Thymus (tissue), 14 donors: ENCODE results near the gene CD70. TPM values are rescaled to one million over a fixed set of nuclear protein-coding genes. Genes with fewer than 3 reads are reported as not detected.
"Not testable (repeated sequence)": the region's sequence is repeated elsewhere in the genome, so short reads cannot be mapped to it uniquely, and the experiment has no call there.

ENCODE experiments used
- DNase-seq, 9 donors: peaks; one replicate each; pipeline ENCODE4 v3.0.0-alpha.2; 2013; ENCODE audit warnings: low spot score in 9 of 9, low read depth in 6 of 9, missing footprints in 1 of 9
- H3K27ac ChIP-seq, 2 donors: one replicate each; pipeline ENCODE4 v1.5.1; 2013; ENCODE audit warnings: control low read depth in 1 of 2, low read depth in 1 of 2, low read length in 1 of 2, mild to moderate bottlenecking in 1 of 2, moderate library complexity in 1 of 2
- H3K27me3 ChIP-seq, 2 donors: one replicate each; pipeline ENCODE4 v1.5.1; 2013; ENCODE audit warnings: low read length in 1 of 2; ENCODE audit not compliant: control insufficient read depth in 2 of 2, insufficient read depth in 1 of 2
- H3K36me3 ChIP-seq, 2 donors: one replicate each; pipeline ENCODE4 v1.5.1; 2013; ENCODE audit warnings: low read length in 1 of 2, mild to moderate bottlenecking in 1 of 2, moderate library complexity in 1 of 2; ENCODE audit not compliant: control insufficient read depth in 2 of 2, insufficient read depth in 2 of 2
- H3K4me1 ChIP-seq, 2 donors: one replicate each; pipeline ENCODE4 v1.5.1; 2013; ENCODE audit warnings: low read length in 2 of 2; ENCODE audit not compliant: control insufficient read depth in 2 of 2, insufficient read depth in 2 of 2
- H3K4me3 ChIP-seq, 2 donors: one replicate each; pipeline ENCODE4 v1.5.1; 2013; ENCODE audit warnings: low read length in 2 of 2, control low read depth in 1 of 2, mild to moderate bottlenecking in 1 of 2
- H3K9me3 ChIP-seq, 2 donors: one replicate each; pipeline ENCODE4 v1.5.1; 2013; ENCODE audit warnings: low read length in 1 of 2, mild to moderate bottlenecking in 1 of 2; ENCODE audit not compliant: control insufficient read depth in 2 of 2, insufficient read depth in 1 of 2
- WGBS: extraction: QIAGEN DNeasy Blood & Tissue Kit; methylation state at CpG from one replicate; pipeline ENCODE4 v1.1.7; 2013; 5-methylcytosine and 5-hydroxymethylcytosine counted together
- long read RNA-seq, 10 donors: transcript quantifications; one replicate each; lab custom pipeline, GENCODE V29; 2026
- polyA plus RNA-seq: library from polyadenylated mRNA; stranded (reverse); fragments of 200-250 nt; gene quantifications from one replicate; pipeline ENCODE4 v1.2.3, GENCODE V29; 2013
- total RNA-seq: library from RNA; stranded (reverse); fragments of 120-200 nt; gene quantifications from one replicate; pipeline ENCODE4 v1.2.4, GENCODE V29; 2013
- donor health status: healthy.

CD70 gene, protein sequence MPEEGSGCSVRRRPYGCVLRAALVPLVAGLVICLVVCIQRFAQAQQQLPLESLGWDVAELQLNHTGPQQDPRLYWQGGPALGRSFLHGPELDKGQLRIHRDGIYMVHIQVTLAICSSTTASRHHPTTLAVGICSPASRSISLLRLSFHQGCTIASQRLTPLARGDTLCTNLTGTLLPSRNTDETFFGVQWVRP
- total RNA-seq: 4.0 TPM
- 11.1 TPM for polyA plus RNA-seq
- long read RNA-seq, donor 1: 0 reads
- long read RNA-seq, donor 2, partial matches to known transcripts: 0 of 5 reads
- long read RNA-seq, donor 2, other reads (novel, unspliced or antisense): 0 of 5 reads
- long read RNA-seq, donor 3, partial matches to known transcripts: 0 of 1 reads
- long read RNA-seq, donor 3, other reads (novel, unspliced or antisense): 0 of 1 reads
- long read RNA-seq, donor 4, partial matches to known transcripts: 0 of 1 reads
- long read RNA-seq, donor 4, other reads (novel, unspliced or antisense): 0 of 1 reads
- long read RNA-seq, donor 5, partial matches to known transcripts: 0 of 2 reads
- long read RNA-seq, donor 5, other reads (novel, unspliced or antisense): 0 of 2 reads
- long read RNA-seq, donor 6, partial matches to known transcripts: 0 of 1 reads
- long read RNA-seq, donor 6, other reads (novel, unspliced or antisense): 0 of 1 reads
- long read RNA-seq, donor 7, partial matches to known transcripts: 0 of 2 reads
- long read RNA-seq, donor 7, other reads (novel, unspliced or antisense): 0 of 2 reads
- long read RNA-seq, donor 8, partial matches to known transcripts: 0 of 1 reads
- long read RNA-seq, donor 8, other reads (novel, unspliced or antisense): 0 of 1 reads
- long read RNA-seq, donor 9: 0 reads
- long read RNA-seq, donor 10, partial matches to known transcripts: 0 of 4 reads
- long read RNA-seq, donor 10, other reads (novel, unspliced or antisense): 0 of 4 reads

DNA sequence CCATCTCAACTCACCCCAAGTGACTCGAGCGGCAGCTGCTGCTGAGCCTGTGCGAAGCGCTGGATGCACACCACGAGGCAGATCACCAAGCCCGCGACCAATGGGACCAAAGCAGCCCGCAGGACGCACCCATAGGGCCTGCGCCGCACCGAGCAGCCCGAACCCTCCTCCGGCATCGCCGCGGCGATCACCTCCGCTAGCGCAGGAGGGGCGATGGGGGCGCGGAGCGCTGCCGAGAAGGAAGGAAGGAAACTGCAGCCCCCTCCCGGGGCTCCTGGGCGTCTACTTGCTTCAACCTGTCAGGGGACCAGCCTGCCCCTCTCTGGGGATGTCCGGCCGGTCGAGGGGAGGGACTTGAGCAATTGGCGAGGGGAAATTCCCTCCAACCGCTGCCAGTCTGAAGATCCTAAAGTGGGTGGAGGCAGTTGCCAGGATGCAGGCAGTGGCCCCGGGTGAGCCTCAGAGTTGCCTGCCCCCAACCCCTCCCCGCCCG is at the start of gene CD70:
Gene CD70, minus strand, starts transcription at position 324 of the 493 bp plus-strand sequence. Its CDS starts 148 bp downstream, at position 176.
- H3K27ac ChIP-seq: no peak within 1 kb of the TSS
- H3K9me3 ChIP-seq: peaks cover 0 to 5% of the 10 kb centered on the region in 2 donors
- no peaks in the 10 kb centered on the region for H3K36me3 ChIP-seq
- H3K4me3 ChIP-seq: peak within 1 kb of the TSS in 1 of 2 donors; percentile 15
- H3K27me3 ChIP-seq: peaks cover 44 to 78% of the 10 kb centered on the region in 2 donors
- 1% methylated on average over 35 of the region's 35 CpGs for WGBS
- peaks cover 0 to 4% of the 10 kb centered on the region in 2 donors for H3K4me1 ChIP-seq
- no peak for DNase-seq

DNA sequence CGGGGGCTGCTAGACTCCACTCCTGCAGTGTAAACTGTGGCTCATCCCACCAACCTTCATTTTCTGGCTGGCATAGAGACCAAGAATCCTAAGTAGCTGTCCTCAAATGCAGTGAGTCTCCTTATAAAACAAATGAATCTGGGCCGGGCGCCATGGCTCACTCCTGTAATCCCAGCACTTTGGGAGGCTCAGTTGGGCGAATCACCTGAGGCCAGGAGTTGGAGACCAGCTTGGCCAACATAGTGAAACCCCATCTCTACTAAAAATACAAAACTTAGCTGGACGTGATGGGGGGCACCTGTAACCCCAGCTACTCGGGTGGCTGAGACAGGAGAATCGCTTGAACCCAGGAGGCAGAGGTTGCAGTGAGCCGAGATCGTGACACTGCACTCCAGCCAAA is 49.4 kb upstream of the CD70 start:
- not testable (repeated sequence) for H3K4me3 ChIP-seq, DNase-seq, H3K36me3 ChIP-seq, H3K9me3 ChIP-seq, H3K27me3 ChIP-seq, H3K27ac ChIP-seq
- peaks cover 6 to 21% of the 10 kb centered on the region in 2 donors for H3K4me1 ChIP-seq
- WGBS: 90% methylated on average over 9 of the region's 9 CpGs

DNA sequence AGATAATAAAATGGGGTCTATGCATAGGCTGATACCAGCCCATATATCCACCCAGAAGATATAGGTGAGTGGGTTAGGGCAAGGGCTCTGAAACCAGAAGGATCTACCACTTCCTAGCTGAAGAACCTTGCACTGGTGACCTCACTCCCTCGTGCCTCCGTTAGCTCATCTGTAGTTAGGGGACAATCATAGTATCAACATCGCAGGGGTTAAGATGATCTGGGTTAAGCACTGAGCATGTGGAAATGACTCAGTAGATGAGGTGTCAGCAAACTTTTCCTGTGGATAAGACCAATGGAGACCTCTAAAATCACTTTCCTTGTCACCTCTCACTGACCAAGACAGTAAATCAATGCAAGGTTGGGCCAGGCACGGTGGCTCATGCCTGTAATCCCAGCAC is 48.5 kb upstream of the CD70 start:
- 60% methylated on average over 4 of the region's 4 CpGs for WGBS
- Histone ChIP-seq H3K36me3 (no peaks in the 10 kb centered on the region), H3K27ac (no peak overlapping the region), H3K27me3 (peaks cover 0 to 2% of the 10 kb centered on the region in 2 donors), H3K4me3 (no peak overlapping the region), H3K4me1 (peaks cover 6 to 21% of the 10 kb centered on the region in 2 donors), H3K9me3 (no peaks in the 10 kb centered on the region)
- no peak for DNase-seq

DNA sequence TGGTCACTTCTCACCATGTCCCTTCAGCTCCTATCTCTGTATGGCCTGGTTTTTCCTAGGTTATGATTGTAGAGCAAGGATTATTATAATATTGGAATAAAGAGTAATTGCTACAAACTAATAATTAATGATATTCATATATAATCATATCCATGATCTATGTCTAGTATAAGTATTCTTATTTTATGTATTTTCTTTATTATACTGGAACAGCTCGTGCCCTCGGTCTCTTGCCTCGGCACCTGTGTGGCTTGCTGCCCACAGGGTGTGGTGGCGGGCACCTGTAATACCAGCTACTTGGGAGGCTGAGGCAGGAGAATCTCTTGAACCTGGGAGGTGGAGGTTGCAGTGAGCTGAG is 42.5 kb upstream of the CD70 start:
- not testable (repeated sequence) for H3K9me3 ChIP-seq, H3K4me1 ChIP-seq, H3K27ac ChIP-seq, H3K36me3 ChIP-seq, DNase-seq, H3K4me3 ChIP-seq, H3K27me3 ChIP-seq
- 82% methylated on average over 4 of the region's 4 CpGs for WGBS

DNA sequence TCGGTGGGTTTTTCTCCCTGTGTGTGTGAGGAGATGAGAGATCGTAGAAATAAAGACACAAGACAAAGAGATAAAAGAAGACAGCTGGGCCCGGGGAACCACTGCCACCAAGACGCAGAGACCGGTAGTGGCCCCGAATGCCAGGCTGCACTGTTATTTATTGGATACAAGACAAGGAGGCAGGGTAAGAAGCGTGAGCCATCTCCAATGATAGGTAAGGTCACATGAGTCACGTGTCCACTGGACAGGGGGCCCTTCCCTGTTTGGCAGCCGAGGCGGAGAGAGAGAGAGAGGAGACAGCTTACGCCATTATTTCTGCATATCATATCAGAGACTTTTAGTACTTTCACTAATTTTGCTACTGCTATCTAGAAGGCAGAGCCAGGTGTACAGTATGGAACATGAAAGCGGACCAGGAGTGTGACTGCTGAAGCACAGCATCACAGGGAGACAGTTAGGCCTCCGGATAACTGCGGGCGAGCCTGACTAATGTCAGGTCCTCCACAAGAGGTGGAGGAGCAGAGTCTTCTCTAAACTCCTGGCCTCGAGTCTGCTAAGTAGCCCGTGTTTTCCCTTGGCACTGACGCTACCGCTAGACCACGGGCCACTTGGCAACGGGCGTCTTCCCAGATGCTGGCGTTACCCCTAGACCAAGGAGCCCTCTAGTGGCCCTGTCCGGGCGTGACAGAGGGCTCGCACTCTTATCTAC is 42.0 kb upstream of the CD70 start:
- H3K4me1 ChIP-seq, H3K27me3 ChIP-seq, H3K4me3 ChIP-seq, H3K27ac ChIP-seq, H3K36me3 ChIP-seq, H3K9me3 ChIP-seq: not testable (repeated sequence)
- WGBS: 56% methylated on average over 26 of the region's 26 CpGs
- DNase-seq: peak in 2 of 9 donors; percentile 24 to 35

DNA sequence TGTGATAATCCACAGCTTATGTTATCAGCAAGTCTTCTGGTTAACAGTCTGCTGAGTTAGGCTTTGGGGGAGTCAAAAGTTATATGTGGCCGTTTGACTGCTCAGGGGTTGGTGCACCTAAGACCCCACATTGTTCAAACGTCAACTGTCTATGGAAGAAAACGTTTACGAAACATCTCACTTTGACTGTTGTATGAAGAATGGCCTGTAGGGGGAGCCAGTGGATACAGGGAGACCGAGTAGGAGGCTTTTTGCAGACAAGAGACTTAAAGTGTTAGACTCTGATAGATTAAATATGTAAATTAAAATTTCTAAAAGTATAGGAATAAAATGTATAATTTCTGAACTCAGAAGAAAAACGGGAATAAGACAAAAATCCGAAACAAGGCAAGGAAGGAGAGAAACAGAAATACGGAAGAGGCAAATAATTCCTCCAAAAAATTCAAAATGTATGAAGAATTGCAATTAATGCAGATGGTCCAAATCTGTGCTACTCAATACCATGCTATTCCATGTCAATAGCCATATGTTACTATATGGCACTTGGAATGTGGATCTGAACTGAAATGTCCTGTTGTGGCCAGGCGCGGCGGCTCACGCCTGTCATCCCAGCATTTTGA is 41.2 kb upstream of the CD70 start:
- no peaks in the 10 kb centered on the region for H3K4me1 ChIP-seq
- peak; percentile 45 to 91 (median 84) for DNase-seq
- H3K36me3 ChIP-seq: no peaks in the 10 kb centered on the region
- no peaks in the 10 kb centered on the region for H3K27me3 ChIP-seq
- H3K9me3 ChIP-seq: no peaks in the 10 kb centered on the region
- no peak overlapping the region for H3K4me3 ChIP-seq
- no peak overlapping the region for H3K27ac ChIP-seq
- WGBS: 42% methylated on average over 12 of the region's 12 CpGs

DNA sequence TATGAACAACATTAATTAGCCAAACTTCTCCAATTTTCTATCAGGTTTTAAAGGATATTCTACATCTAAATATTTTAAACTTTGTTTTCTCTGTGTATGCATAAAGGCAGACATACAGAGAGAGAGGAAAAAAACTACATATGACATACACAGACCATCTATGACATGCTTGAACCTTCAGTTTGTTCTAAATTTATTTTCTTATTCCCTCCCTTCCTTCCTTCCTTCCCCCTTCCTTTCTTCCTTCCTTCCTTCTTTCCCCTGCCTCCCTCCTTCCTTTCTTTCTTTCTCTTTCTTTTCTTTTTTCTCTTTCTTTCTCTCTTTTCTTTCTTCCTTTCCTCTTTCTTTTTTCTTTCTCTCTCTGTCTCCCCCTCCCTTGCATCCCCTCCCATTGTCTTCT is 35.8 kb upstream of the CD70 start:
- H3K27me3 ChIP-seq: no peaks in the 10 kb centered on the region
- no peaks in the 10 kb centered on the region for H3K36me3 ChIP-seq
- no peak overlapping the region for H3K4me3 ChIP-seq
- DNase-seq: no peak
- peaks cover 0 to 4% of the 10 kb centered on the region in 2 donors for H3K9me3 ChIP-seq
- no peaks in the 10 kb centered on the region for H3K4me1 ChIP-seq
- H3K27ac ChIP-seq: no peak overlapping the region

DNA sequence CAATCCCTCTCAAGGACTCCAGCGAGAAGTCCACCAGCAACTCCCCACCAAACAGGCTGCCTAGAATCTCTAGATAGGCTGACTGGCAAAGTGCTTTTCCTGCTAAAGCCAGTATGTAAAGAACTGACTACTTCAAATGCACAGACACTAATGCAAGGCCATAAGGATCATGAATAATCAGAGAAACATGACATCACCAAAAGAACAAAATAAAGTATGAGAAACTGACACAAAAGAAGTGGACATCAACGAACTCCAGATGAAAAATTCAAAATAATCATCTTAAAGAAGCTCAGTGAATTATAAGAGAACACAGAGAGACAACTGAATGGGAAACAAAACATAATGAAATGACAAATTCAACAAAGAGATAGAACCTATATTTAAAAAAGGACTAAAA is 26.4 kb upstream of the CD70 start:
- Histone ChIP-seq H3K9me3 (no peaks in the 10 kb centered on the region), H3K27me3 (no peaks in the 10 kb centered on the region), H3K4me1 (no peaks in the 10 kb centered on the region), H3K36me3 (no peaks in the 10 kb centered on the region), H3K4me3 (no peak overlapping the region), H3K27ac (no peak overlapping the region)
- 70% methylated on average over 2 of the region's 2 CpGs for WGBS
- DNase-seq: no peak
